Spinal cord (tissue), 10 donors: ENCODE measurements around the gene MYH14. TPM values are rescaled to one million over a fixed set of nuclear protein-coding genes. Genes with fewer than 3 reads are reported as not detected.

ENCODE experiments used
- DNase-seq, 6 donors: peaks; one replicate each; pipeline versions ENCODE4 v3.0.0 to v3.0.0-alpha.2; 2013 to 2015; ENCODE audit warnings: low spot score in 6 of 6, low read depth in 4 of 6
- H3K27ac ChIP-seq: one replicate; pipeline ENCODE4 v1.5.1; 2013; ENCODE audit warnings: low read depth, low read length, control low read depth
- H3K27me3 ChIP-seq: one replicate; pipeline ENCODE4 v1.6.1; 2013; ENCODE audit warnings: low read length; ENCODE audit not compliant: control insufficient read depth, insufficient read depth
- H3K36me3 ChIP-seq: one replicate; pipeline ENCODE4 v1.6.1; 2013; ENCODE audit warnings: low read length; ENCODE audit not compliant: control insufficient read depth, insufficient read depth
- H3K4me1 ChIP-seq: one replicate; pipeline ENCODE4 v1.6.1; 2013; ENCODE audit warnings: low read length; ENCODE audit not compliant: control insufficient read depth, insufficient read depth
- H3K4me3 ChIP-seq: one replicate; pipeline ENCODE4 v1.5.1; 2013; ENCODE audit warnings: low read depth, low read length, control low read depth
- H3K9me3 ChIP-seq: one replicate; pipeline ENCODE4 v1.6.1; 2013; ENCODE audit warnings: low read length; ENCODE audit not compliant: control insufficient read depth, insufficient read depth
- WGBS: methylation state at CpG from one replicate; pipeline ENCODE4 v1.1.5; 2013; ENCODE audit warnings: missing lambda C conversion rate; ENCODE audit not compliant: insufficient coverage; 5-methylcytosine and 5-hydroxymethylcytosine counted together
- polyA plus RNA-seq, 2 donors: library from polyadenylated mRNA; unstranded; fragments of 120-200 nt; gene quantifications; one replicate each; pipeline ENCODE4 v1.2.1, GENCODE V29; 2013; ENCODE audit not compliant: insufficient read length in 2 of 2
- total RNA-seq, 2 donors: library from RNA; depleted of rRNA in 1 of 2; stranded (reverse); fragments of 120-200 nt in 1 of 2; fragments of >200 nt in 1 of 2; gene quantifications; one replicate each; pipeline versions ENCODE4 v1.2.3 to v1.2.4, GENCODE V29; 2013 to 2014
- donor health status: healthy.

MYH14 gene
- total and polyA plus RNA-seq, 4 donors, result 4.1 to 16.8 (median 10.9) TPM

DNA sequence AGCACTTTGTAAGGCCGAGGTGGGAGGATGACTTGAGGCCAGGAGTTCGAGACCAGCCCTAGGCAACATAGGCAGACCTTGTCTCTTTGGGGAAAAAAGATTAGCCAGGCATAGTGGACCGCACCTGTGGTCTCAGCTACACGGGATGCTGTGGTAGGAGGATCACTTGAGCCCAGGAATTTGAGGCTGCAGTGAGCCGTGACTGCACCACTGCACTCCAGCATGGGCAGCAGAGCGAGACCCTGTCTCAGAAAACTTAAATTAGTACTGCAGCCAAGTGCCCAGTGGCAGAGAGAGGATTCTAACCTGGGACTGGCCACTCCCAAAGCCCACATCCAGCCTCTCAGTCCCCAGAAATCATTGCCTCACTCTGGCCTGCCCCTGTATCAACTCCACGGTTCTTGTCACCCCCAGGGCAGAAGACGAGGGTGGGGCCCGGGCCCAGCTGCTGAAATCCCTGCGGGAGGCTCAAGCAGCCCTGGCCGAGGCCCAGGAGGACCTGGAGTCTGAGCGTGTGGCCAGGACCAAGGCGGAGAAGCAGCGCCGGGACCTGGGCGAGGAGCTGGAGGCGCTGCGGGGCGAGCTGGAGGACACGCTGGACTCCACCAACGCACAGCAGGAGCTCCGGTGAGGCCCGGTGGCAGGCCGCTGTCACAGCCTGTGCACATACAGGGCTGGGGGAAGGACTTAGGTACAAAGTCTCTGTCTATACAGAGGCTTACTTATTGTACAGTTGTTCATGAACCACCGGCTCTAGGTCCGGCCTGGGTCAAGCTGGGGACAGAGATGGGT, 72.4 kb downstream of the MYH14 start:
- peaks cover 73% of the 10 kb centered on the region for H3K36me3 ChIP-seq
- H3K4me1 ChIP-seq, result no peaks in the 10 kb centered on the region
- H3K9me3 ChIP-seq, result no peaks in the 10 kb centered on the region
- WGBS, result 84% methylated on average over 26 of the region's 26 CpGs
- H3K27ac ChIP-seq, result no peak overlapping the region
- H3K4me3 ChIP-seq, result no peak overlapping the region
- no peak for DNase-seq
- no peaks in the 10 kb centered on the region for H3K27me3 ChIP-seq

DNA sequence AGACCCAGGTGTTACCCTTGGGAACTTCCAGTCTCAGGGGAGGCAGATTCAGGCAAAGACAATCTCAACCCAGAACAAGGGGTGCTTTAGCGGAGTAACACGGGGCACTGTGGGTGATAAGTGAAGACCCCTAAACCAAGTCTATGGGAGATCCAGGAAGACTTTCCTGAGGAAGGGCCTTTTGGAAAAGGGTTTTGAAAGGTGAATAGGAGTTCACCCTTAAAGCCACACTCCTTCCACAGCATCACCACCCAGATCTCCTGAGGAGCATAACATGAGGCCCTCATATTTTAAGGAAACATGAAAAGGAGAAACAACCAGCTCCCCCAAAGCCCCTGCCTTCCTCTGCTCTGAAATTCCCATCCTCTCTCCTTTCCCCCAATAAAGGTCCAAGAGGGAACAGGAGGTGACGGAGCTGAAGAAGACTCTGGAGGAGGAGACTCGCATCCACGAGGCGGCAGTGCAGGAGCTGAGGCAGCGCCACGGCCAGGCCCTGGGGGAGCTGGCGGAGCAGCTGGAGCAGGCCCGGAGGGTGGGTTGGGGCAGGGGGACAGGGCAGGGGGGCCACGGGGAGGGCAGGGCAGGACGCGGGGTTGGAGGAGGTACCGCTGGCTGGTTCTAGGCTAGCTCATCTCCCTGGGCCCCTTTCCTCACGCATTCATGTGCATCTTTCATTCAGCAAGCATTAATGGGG, 73.1 kb downstream of the MYH14 start:
- no peaks in the 10 kb centered on the region for H3K27me3 ChIP-seq
- H3K4me1 ChIP-seq, result no peaks in the 10 kb centered on the region
- H3K27ac ChIP-seq, result no peak overlapping the region
- 79% methylated on average over 7 of the region's 15 CpGs for WGBS
- H3K9me3 ChIP-seq, result no peaks in the 10 kb centered on the region
- peaks cover 70% of the 10 kb centered on the region for H3K36me3 ChIP-seq
- DNase-seq, result no peak
- no peak overlapping the region for H3K4me3 ChIP-seq

DNA sequence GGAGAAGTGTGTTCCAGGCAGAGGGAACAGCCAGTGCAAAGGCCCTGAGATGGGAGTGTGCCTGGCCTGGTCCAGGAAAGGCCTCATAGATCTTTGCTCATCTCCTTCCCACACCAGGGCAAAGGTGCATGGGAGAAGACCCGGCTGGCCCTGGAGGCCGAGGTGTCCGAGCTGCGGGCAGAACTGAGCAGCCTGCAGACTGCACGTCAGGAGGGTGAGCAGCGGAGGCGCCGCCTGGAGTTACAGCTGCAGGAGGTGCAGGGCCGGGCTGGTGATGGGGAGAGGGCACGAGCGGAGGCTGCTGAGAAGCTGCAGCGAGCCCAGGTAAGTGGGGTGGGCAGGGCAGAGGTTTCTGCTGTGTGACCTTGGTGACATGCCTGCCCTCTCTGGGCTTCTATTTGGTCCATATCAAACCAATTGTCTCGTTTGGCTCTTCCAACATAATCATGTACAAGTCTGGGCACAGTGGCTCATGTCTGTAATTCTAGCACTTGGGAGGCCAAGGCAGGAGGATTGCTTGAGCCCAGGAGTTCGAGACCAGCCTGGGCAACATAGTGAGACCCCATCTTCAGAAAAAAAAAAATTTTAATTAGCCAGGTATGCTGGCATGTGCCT, 74.7 kb downstream of the MYH14 start:
- no peak for DNase-seq
- 93% methylated on average over 11 of the region's 14 CpGs for WGBS
- no peaks in the 10 kb centered on the region for H3K27me3 ChIP-seq
- peaks cover 63% of the 10 kb centered on the region for H3K36me3 ChIP-seq
- no peak overlapping the region for H3K27ac ChIP-seq
- H3K4me1 ChIP-seq, result no peaks in the 10 kb centered on the region
- H3K9me3 ChIP-seq, result no peaks in the 10 kb centered on the region
- H3K4me3 ChIP-seq, result no peak overlapping the region

DNA sequence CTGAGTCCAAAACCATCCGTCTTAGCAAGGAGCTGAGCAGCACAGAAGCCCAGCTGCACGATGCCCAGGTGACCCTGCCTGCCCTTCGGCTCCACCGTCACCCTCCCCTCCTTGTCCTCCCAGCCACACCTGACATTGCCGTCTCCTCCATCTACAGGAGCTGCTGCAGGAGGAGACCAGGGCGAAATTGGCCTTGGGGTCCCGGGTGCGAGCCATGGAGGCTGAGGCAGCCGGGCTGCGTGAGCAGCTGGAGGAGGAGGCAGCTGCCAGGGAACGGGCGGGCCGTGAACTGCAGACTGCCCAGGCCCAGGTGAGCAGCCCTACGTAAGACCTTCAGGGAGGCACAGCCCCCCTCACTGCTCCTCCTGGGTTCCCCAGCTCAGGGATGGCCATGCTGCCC, 76.7 kb downstream of the MYH14 start:
- 91% methylated on average over 14 of the region's 14 CpGs for WGBS
- DNase-seq, result no peak
- no peak overlapping the region for H3K4me3 ChIP-seq

DNA sequence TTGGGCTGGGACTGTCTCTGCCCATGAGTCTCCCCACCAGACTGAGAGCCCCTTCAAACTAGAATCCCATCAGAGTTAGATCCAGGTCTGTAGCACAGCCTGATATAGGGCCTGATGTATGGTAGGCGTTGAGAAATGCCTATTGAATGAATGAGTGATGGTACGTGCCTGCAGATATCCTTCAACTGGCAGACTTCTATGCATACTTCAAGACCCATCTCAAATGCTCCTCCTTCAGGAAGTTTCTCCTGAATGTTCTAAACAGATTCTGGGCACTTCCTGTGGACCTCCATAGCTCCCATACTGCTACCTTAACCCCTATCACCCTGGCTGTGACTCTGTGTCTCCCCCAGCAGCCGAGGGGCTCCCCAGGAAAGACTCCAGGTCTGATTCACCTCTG, 77.6 kb downstream of the MYH14 start:
- no peak overlapping the region for H3K27ac ChIP-seq
- no peaks in the 10 kb centered on the region for H3K9me3 ChIP-seq
- H3K27me3 ChIP-seq, result no peaks in the 10 kb centered on the region
- WGBS, result no CpG with 5 or more reads among the region's 3 CpGs
- H3K4me1 ChIP-seq, result no peaks in the 10 kb centered on the region
- H3K4me3 ChIP-seq, result no peak overlapping the region
- no peak for DNase-seq
- peaks cover 46% of the 10 kb centered on the region for H3K36me3 ChIP-seq

More for the DNA sequence above, 76.7 kb downstream of the MYH14 start:
- H3K4me1 ChIP-seq, result no peaks in the 10 kb centered on the region
- no peak overlapping the region for H3K27ac ChIP-seq
- H3K36me3 ChIP-seq, result peaks cover 55% of the 10 kb centered on the region
- H3K27me3 ChIP-seq, result no peaks in the 10 kb centered on the region
- H3K9me3 ChIP-seq, result no peaks in the 10 kb centered on the region

DNA sequence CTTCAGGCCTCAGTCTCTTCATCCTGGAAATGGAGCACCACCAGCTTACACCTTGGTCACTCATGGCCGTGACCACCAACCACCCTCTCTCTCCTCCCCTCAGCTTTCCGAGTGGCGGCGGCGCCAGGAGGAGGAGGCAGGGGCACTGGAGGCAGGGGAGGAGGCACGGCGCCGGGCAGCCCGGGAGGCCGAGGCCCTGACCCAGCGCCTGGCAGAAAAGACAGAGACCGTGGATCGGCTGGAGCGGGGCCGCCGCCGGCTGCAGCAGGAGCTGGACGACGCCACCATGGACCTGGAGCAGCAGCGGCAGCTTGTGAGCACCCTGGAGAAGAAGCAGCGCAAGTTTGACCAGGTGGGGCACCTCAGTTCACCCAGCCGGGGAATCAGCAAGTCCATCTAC, 78.1 kb downstream of the MYH14 start:
- no peak overlapping the region for H3K27ac ChIP-seq
- H3K4me3 ChIP-seq, result no peak overlapping the region
- peaks cover 47% of the 10 kb centered on the region for H3K36me3 ChIP-seq
- no peaks in the 10 kb centered on the region for H3K4me1 ChIP-seq
- DNase-seq, result no peak
- H3K27me3 ChIP-seq, result no peaks in the 10 kb centered on the region
- H3K9me3 ChIP-seq, result no peaks in the 10 kb centered on the region
- 93% methylated on average over 21 of the region's 22 CpGs for WGBS

DNA sequence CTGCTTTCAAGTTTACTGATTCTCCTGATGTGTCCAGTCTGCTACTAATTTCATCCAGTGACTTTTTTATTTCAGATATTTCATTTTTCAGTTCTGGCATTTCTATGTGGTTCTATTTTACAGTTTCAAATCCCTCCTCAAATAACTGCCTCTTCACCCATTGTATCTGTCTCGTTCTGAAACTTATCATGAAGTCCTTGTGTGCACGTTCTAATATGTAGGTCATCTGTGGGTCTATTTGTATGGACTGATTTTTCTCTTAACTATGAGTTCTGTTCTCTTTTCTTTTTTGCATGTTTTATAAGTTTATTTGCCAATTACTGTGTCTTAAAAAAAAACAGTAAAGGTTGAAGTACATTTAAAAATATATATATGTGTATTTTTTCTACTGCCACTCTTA, 82.4 kb downstream of the MYH14 start:
- no CpG with 5 or more reads among the region's 2 CpGs for WGBS
- Histone ChIP-seq H3K36me3 (peaks cover 48% of the 10 kb centered on the region), H3K9me3 (peaks cover 1% of the 10 kb centered on the region), H3K27me3 (no peaks in the 10 kb centered on the region), H3K4me1 (no peaks in the 10 kb centered on the region), H3K4me3 (no peak overlapping the region), H3K27ac (no peak overlapping the region)
- DNase-seq, result no peak

DNA sequence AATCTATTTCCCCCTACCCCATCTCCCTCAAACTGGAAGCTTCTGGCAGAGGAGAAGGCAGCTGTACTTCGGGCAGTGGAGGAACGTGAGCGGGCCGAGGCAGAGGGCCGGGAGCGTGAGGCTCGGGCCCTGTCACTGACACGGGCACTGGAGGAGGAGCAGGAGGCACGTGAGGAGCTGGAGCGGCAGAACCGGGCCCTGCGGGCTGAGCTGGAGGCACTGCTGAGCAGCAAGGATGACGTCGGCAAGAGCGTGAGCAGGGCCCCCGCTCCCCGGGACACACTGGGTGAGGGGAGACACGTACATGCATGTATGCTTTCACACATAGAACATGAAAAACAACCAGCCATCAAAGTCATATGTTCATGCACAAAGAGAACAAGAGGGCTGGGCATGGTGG, 83.0 kb downstream of the MYH14 start:
- no peak for DNase-seq
- Histone ChIP-seq H3K36me3 (peaks cover 46% of the 10 kb centered on the region), H3K9me3 (peaks cover 1% of the 10 kb centered on the region), H3K4me3 (no peak overlapping the region), H3K4me1 (no peaks in the 10 kb centered on the region), H3K27ac (no peak overlapping the region), H3K27me3 (no peaks in the 10 kb centered on the region)
- 99% methylated on average over 17 of the region's 18 CpGs for WGBS

DNA sequence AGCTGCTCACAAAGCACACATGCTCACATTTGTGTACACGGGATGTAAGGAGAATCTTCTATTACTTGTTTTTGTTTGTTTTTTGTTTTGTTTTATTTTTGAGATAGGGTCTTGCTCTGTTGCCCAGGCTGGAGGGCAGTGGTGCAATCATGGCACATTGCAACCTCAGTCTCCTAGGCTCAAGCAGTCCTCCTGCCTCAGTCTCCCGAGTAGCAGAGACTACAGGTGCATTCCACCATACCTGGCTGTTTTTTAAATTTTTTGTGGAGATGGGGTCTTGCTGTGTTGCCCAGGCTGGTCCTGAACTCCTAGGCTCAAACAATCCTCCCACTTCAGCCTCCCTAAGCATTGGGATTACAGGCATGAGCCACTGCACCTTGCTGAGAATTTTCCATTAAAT, 83.9 kb downstream of the MYH14 start:
- Histone ChIP-seq H3K36me3 (peaks cover 46% of the 10 kb centered on the region), H3K4me3 (no peak overlapping the region), H3K4me1 (no peaks in the 10 kb centered on the region), H3K27ac (no peak overlapping the region), H3K9me3 (peaks cover 1% of the 10 kb centered on the region), H3K27me3 (no peaks in the 10 kb centered on the region)
- WGBS, result no CpG with 5 or more reads among the region's 2 CpGs
- no peak for DNase-seq
